Parathyroid adenoma (tissue), 2 donors: ENCODE measurements around the gene SLC25A29.
"Not testable (repeated sequence)": the region's sequence is repeated elsewhere in the genome, so short reads cannot be mapped to it uniquely, and the experiment has no call there.

Experiments used
- H2AFZ ChIP-seq: fragments of 300-600 bp; sonication (generic); one replicate; pipeline ENCODE4 v1.7.0; 2017; ENCODE audit warnings: antibody characterized with exemption, mild to moderate bottlenecking
- H3K27ac ChIP-seq: fragments of 300-600 bp; sonication (generic); one replicate; pipeline ENCODE4 v1.7.0; 2017
- H3K27me3 ChIP-seq: fragments of 300-600 bp; sonication (generic); one replicate; pipeline ENCODE4 v1.7.0; 2017; ENCODE audit warnings: low read length; ENCODE audit not compliant: control insufficient read depth, insufficient read depth
- H3K36me3 ChIP-seq: fragments of 300-600 bp; sonication (generic); one replicate; pipeline ENCODE4 v1.7.0; 2017; ENCODE audit warnings: low read length; ENCODE audit not compliant: control insufficient read depth, insufficient read depth
- H3K4me1 ChIP-seq: fragments of 300-600 bp; sonication (generic); one replicate; pipeline ENCODE4 v1.7.0; 2017; ENCODE audit warnings: control low read depth
- H3K4me2 ChIP-seq: fragments of 300-600 bp; sonication (generic); one replicate; pipeline ENCODE4 v1.7.0; 2017; ENCODE audit warnings: low read length
- H3K4me3 ChIP-seq: fragments of 300-600 bp; sonication (generic); one replicate; pipeline ENCODE4 v1.7.0; 2017; ENCODE audit warnings: low read depth, low read length
- H3K79me2 ChIP-seq: fragments of 300-600 bp; sonication (generic); one replicate; pipeline ENCODE4 v1.7.0; 2017; ENCODE audit warnings: control low read depth
- H3K9ac ChIP-seq: fragments of 300-600 bp; sonication (generic); one replicate; pipeline ENCODE4 v1.7.0; 2017; ENCODE audit warnings: mild to moderate bottlenecking
- H3K9me3 ChIP-seq: fragments of 300-600 bp; sonication (generic); one replicate; pipeline ENCODE4 v1.7.0; 2017; ENCODE audit warnings: low read length; ENCODE audit not compliant: control insufficient read depth
- TF ChIP-seq, protein P1 (sequence below): fragments of 300-600 bp; sonication (generic); IDR thresholded peaks from one replicate; pipeline ENCODE4 v1.7.0; 2017; ENCODE audit warnings: antibody characterized with exemption, mild to moderate bottlenecking
- donor health status: primary hyperparathyroidism.

The SLC25A29 gene

DNA sequence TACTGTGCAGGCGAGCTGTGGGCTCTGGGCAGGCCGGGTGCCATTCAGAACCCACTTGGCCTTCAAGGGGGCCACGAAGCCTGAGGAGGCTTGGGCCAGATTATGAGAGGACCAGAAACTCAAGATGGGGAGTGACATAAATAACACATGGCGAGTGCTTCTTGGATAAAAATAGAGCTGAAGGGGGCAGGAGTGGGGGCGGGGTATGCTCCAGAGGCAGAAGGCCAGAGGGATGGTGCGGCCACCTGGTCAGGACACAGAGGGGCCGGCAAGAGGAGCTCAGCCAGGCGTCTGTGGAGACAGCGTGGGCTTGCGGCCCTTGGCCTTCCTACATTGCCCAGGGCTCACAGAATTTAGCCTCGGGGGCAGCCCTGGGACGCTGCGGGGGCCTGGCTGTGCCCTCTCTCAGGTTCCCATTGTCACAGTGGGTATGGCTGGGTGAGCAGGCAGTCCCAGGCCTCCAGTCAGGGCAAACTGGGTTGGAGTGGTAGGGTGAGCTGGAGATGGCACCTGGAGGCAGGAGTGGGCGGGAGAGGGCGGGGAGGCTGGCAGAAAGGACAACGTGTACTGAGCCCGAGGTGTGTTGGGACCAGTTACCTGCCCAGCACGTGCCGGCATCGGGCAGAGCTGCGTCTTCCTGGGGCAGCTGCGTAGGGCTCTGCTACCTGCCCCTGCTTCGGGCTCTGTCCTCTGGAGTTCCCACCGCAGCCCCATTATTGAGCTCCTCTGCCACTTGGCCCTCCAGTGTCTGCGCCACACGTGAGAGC is 7.4 kb upstream of the SLC25A29 start:
- no peak overlapping the region for H2AFZ ChIP-seq
- no peaks in the 10 kb centered on the region for H3K9me3 ChIP-seq
- no peak overlapping the region for H3K4me3 ChIP-seq
- no peaks in the 10 kb centered on the region for H3K79me2 ChIP-seq
- H3K4me2 ChIP-seq, result no peak overlapping the region
- H3K27ac ChIP-seq, result no peak overlapping the region
- no peaks in the 10 kb centered on the region for H3K27me3 ChIP-seq
- H3K4me1 ChIP-seq, result no peaks in the 10 kb centered on the region
- no peak overlapping the region for H3K9ac ChIP-seq
- no peaks in the 10 kb centered on the region for H3K36me3 ChIP-seq
- TF ChIP-seq, protein P1, sequence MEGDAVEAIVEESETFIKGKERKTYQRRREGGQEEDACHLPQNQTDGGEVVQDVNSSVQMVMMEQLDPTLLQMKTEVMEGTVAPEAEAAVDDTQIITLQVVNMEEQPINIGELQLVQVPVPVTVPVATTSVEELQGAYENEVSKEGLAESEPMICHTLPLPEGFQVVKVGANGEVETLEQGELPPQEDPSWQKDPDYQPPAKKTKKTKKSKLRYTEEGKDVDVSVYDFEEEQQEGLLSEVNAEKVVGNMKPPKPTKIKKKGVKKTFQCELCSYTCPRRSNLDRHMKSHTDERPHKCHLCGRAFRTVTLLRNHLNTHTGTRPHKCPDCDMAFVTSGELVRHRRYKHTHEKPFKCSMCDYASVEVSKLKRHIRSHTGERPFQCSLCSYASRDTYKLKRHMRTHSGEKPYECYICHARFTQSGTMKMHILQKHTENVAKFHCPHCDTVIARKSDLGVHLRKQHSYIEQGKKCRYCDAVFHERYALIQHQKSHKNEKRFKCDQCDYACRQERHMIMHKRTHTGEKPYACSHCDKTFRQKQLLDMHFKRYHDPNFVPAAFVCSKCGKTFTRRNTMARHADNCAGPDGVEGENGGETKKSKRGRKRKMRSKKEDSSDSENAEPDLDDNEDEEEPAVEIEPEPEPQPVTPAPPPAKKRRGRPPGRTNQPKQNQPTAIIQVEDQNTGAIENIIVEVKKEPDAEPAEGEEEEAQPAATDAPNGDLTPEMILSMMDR, result no peak

DNA sequence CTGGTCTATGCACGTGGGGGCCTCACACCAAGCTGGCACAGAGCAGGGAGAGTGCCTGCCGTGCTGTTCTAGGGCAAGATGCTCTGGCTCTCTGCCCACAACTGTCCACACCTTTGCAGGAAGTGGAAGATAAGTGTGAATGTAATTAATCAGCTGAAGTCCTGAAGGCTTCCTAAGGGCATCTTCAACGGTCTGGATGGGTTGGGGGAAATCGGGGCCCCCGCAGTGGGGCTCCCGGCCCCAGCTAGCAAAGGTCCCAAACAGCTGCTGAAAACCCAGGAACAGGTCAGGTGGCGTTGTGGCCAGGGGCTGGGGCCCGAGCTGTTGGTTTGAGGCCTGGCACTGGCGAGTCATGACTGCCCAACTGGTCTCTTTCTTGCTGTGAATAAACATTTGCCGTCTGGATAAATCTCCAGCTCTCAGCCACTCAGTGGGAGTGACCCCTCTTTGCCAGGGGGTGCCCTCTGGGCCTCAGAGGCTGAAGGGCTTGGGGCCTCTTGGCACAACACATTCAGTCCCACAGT is 6.7 kb upstream of the SLC25A29 start:
- Histone ChIP-seq H3K4me3 (no peak overlapping the region), H3K9ac (no peak overlapping the region), H3K27ac (no peak overlapping the region)

DNA sequence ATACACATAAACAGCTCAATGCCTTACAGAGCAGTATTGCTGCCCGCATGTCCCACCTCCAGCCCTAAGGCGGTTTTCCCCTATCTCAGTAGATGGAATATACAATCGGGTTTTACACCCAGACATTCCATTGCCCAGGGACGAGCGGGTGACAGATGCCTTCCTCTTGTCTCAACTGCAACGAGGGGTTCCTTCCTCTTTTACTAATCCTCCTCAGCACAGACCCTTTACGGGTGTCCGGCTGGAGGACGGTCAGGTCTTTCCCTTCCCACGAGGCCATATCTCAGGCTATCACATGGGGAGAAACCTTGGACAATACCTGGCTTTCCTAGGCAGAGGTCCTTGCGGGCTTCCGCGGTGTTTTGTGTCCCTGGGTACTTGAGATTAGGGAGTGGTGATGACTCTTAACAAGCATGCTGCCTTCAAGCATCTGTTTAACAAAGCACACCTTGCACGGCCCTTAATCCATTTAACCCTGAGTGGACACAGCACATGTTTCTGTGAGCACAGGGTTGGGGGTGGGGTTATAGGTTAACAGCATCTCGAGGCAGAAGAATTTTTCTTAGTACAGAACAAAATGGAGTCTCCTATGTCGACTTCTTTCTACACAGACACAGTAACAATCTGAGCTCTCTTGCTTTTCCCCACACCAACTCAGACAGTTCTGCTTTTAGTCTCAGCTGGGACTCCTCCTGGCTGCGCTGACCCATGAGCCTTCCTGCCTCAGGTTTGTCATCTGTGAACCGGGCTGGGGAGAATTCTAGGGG is 6.0 kb upstream of the SLC25A29 start:
- H3K4me2 ChIP-seq, H3K27me3 ChIP-seq, H3K9ac ChIP-seq, H3K27ac ChIP-seq, H3K79me2 ChIP-seq, H2AFZ ChIP-seq, H3K4me1 ChIP-seq, H3K9me3 ChIP-seq, H3K4me3 ChIP-seq, H3K36me3 ChIP-seq: not testable (repeated sequence)

More for the DNA sequence above, 6.7 kb upstream of the SLC25A29 start:
- TF ChIP-seq, protein P1, result no peak
- Histone ChIP-seq H3K4me2 (no peak overlapping the region), H3K9me3 (no peaks in the 10 kb centered on the region), H3K36me3 (no peaks in the 10 kb centered on the region), H3K27me3 (no peaks in the 10 kb centered on the region), H3K4me1 (peaks cover 4% of the 10 kb centered on the region), H3K79me2 (no peaks in the 10 kb centered on the region), H2AFZ (no peak overlapping the region)

DNA sequence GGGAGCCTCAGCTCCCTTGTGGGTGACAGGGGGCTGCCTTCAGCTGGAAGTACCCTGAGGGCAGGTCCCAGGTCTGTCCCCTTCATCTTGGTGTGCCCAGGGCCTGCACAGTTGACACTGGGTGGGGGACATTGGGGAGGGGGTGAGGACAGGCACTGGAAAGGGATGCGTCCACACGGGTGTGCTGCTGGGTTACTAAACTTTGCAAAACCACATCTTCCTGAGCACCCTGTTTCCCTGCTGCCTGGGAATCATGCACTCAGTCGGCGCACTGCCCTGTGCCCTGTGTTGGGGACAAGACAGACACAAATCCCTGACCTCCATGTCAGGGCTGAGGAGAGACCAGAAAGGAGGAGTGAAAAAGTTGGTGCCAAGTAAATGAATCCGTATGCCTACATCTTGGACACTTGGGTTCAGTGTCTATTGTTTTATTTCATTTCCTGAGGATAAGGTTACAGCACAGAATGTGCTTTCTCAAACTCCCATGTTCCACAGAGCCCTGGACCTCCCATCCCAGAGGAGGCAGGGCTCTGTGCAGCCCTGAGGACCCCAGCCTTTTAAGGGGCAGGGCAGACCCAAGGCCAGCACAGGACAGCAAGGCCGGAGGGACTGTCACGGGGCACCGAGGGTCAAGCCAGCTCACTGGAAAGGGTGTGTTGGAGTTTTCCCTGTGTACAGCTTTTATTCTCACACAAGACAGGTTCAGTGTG is 2.9 kb upstream of the SLC25A29 start:
- Histone ChIP-seq H3K27ac (no peak overlapping the region), H3K9ac (no peak overlapping the region), H3K4me2 (no peak overlapping the region), H3K27me3 (no peaks in the 10 kb centered on the region), H2AFZ (no peak overlapping the region), H3K79me2 (no peaks in the 10 kb centered on the region), H3K4me1 (peaks cover 5% of the 10 kb centered on the region), H3K4me3 (no peak overlapping the region), H3K36me3 (no peaks in the 10 kb centered on the region), H3K9me3 (no peaks in the 10 kb centered on the region)
- TF ChIP-seq, protein P1, result no peak

DNA sequence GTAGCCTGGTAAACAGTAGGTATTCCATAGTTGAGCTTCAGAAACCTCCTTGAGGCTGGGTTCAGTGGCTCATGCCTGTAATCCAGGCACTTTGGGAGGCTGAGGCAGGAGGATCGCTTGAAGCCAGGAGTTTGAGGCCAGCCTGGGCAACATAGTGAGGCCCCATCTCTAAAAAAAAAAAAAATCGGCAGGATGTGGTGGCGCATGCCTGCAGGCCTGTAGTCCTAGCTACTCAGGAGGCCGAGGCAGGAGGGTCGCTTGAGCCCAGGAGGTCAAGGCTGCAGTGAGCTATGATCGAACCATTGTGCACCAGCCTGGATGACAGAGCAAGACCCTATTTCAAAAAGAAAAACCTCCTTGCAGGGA is 2.2 kb upstream of the SLC25A29 start:
- not testable (repeated sequence) for H3K4me3 ChIP-seq, H3K27ac ChIP-seq, H3K9ac ChIP-seq, H3K79me2 ChIP-seq, H3K27me3 ChIP-seq, H3K4me1 ChIP-seq, H3K36me3 ChIP-seq, H2AFZ ChIP-seq, H3K9me3 ChIP-seq, H3K4me2 ChIP-seq
